ENCODE results near the gene TUB. TPM values are rescaled to one million over a fixed set of nuclear protein-coding genes. Genes with fewer than 3 reads are reported as not detected.

TUB gene
- polyA plus RNA-seq, 1 donor (not counting 4 experiments of a cell fraction or from before 2014, with no cell fraction given), result 0.84 TPM

- Histone ChIP-seq H3K4me3 (ENCODE audit: control insufficient read depth in 2 of 3, extremely low read depth in 1 of 3, insufficient read depth in 2 of 3, low read depth in 1 of 3, low read length in 3 of 3) (no peak overlapping the region), H3K9me3 (ENCODE audit: control insufficient read depth, low read depth, low read length) (no peaks in the 10 kb centered on the region), H2AFZ (ENCODE audit: control insufficient read depth, low read length) (no peak overlapping the region), H3K4me2 (ENCODE audit: control insufficient read depth, extremely low read depth, insufficient read depth, low read depth, low read length) (no peak overlapping the region), H3K79me2 (ENCODE audit: control insufficient read depth, insufficient read depth, low read length) (no peaks in the 10 kb centered on the region), H3K9ac (ENCODE audit: control insufficient read depth, extremely low read depth, insufficient read depth, low read length) (no peak overlapping the region), H3K27me3 (ENCODE audit: control insufficient read depth, extremely low read depth, insufficient read depth, low read length) (peaks cover 6% of the 10 kb centered on the region), H3K9me1 (ENCODE audit: control insufficient read depth, extremely low read depth, insufficient read depth, low read length) (no peaks in the 10 kb centered on the region), H3K4me1 (ENCODE audit: control insufficient read depth, extremely low read depth, insufficient read depth, low read length) (no peaks in the 10 kb centered on the region), H4K20me1 (ENCODE audit: control insufficient read depth, extremely low read depth, insufficient read depth, low read length) (no peaks in the 10 kb centered on the region), H3K36me3 (ENCODE audit: control insufficient read depth in 2 of 2, extremely low read depth in 1 of 2, insufficient read depth in 2 of 2, low read length in 2 of 2) (no peaks in the 10 kb centered on the region), H3K27ac (ENCODE audit: control insufficient read depth, insufficient read depth, low read length) (no peak overlapping the region)
- FAIRE-seq, result no peak
- no peak for DNase-seq (ENCODE audit: low read depth, low spot score)
- no peak for TF ChIP-seq EZH2 (IDR thresholded peaks at IDR 0.05; ENCODE audit: low read length)
- dilution Hi-C loops (cut with MboI; ENCODE audit: extremely low pct_ligation_motif_present, low sequenced_read_pairs), result no loop called here
Observed at GRCh38 chr11:8040921-8041285, 40.1 kb upstream of the TUB start.

GRCh38 chr11:8041576-8041975, 39.4 kb upstream of the TUB start:
- no peaks in the 10 kb centered on the region for H3K9me1 ChIP-seq (ENCODE audit: control insufficient read depth, extremely low read depth, insufficient read depth, low read length)
- H3K27me3 ChIP-seq (ENCODE audit: control insufficient read depth, extremely low read depth, insufficient read depth, low read length), result peaks cover 6% of the 10 kb centered on the region
- DNase-seq (ENCODE audit: low read depth, low spot score) (no peak), FAIRE-seq (no peak)
- H4K20me1 ChIP-seq (ENCODE audit: control insufficient read depth, extremely low read depth, insufficient read depth, low read length), result no peaks in the 10 kb centered on the region
- no peak overlapping the region for H3K27ac ChIP-seq (ENCODE audit: control insufficient read depth, insufficient read depth, low read length)
- no peaks in the 10 kb centered on the region for H3K36me3 ChIP-seq (ENCODE audit: control insufficient read depth in 2 of 2, extremely low read depth in 1 of 2, insufficient read depth in 2 of 2, low read length in 2 of 2)
- H2AFZ ChIP-seq (ENCODE audit: control insufficient read depth, low read length), result no peak overlapping the region
- no peak overlapping the region for H3K4me2 ChIP-seq (ENCODE audit: control insufficient read depth, extremely low read depth, insufficient read depth, low read depth, low read length)
- dilution Hi-C loops (cut with MboI; ENCODE audit: extremely low pct_ligation_motif_present, low sequenced_read_pairs), result no loop called here
- no peaks in the 10 kb centered on the region for H3K4me1 ChIP-seq (ENCODE audit: control insufficient read depth, extremely low read depth, insufficient read depth, low read length)
- H3K4me3 ChIP-seq (ENCODE audit: control insufficient read depth in 2 of 3, extremely low read depth in 1 of 3, insufficient read depth in 2 of 3, low read depth in 1 of 3, low read length in 3 of 3), result no peak overlapping the region
- TF ChIP-seq EZH2 (IDR thresholded peaks at IDR 0.05; ENCODE audit: low read length) (no peak), CTCF (optimal IDR thresholded peaks at IDR 0.05 in 1 of 3, IDR thresholded peaks at IDR 0.05 in 1 of 3, conservative IDR thresholded peaks at IDR 0.05 in 1 of 3; ENCODE audit: extremely low read depth in 1 of 3, insufficient read depth in 2 of 3, low read length in 3 of 3) (no peak)
- no peaks in the 10 kb centered on the region for H3K79me2 ChIP-seq (ENCODE audit: control insufficient read depth, insufficient read depth, low read length)
- no peak overlapping the region for H3K9ac ChIP-seq (ENCODE audit: control insufficient read depth, extremely low read depth, insufficient read depth, low read length)
- H3K9me3 ChIP-seq (ENCODE audit: control insufficient read depth, low read depth, low read length), result no peaks in the 10 kb centered on the region

- Histone ChIP-seq H3K27ac (ENCODE audit: control insufficient read depth, insufficient read depth, low read length) (no peak overlapping the region), H3K36me3 (ENCODE audit: control insufficient read depth in 2 of 2, extremely low read depth in 1 of 2, insufficient read depth in 2 of 2, low read length in 2 of 2) (no peaks in the 10 kb centered on the region), H2AFZ (ENCODE audit: control insufficient read depth, low read length) (no peak overlapping the region), H3K9me3 (ENCODE audit: control insufficient read depth, low read depth, low read length) (no peaks in the 10 kb centered on the region), H3K9me1 (ENCODE audit: control insufficient read depth, extremely low read depth, insufficient read depth, low read length) (no peaks in the 10 kb centered on the region), H4K20me1 (ENCODE audit: control insufficient read depth, extremely low read depth, insufficient read depth, low read length) (no peaks in the 10 kb centered on the region), H3K9ac (ENCODE audit: control insufficient read depth, extremely low read depth, insufficient read depth, low read length) (no peak overlapping the region), H3K4me1 (ENCODE audit: control insufficient read depth, extremely low read depth, insufficient read depth, low read length) (no peaks in the 10 kb centered on the region), H3K4me3 (ENCODE audit: control insufficient read depth in 2 of 3, extremely low read depth in 1 of 3, insufficient read depth in 2 of 3, low read depth in 1 of 3, low read length in 3 of 3) (no peak overlapping the region), H3K27me3 (ENCODE audit: control insufficient read depth, extremely low read depth, insufficient read depth, low read length) (peaks cover 3% of the 10 kb centered on the region), H3K79me2 (ENCODE audit: control insufficient read depth, insufficient read depth, low read length) (no peaks in the 10 kb centered on the region), H3K4me2 (ENCODE audit: control insufficient read depth, extremely low read depth, insufficient read depth, low read depth, low read length) (no peak overlapping the region)
- TF ChIP-seq CTCF (optimal IDR thresholded peaks at IDR 0.05 in 1 of 3, IDR thresholded peaks at IDR 0.05 in 1 of 3, conservative IDR thresholded peaks at IDR 0.05 in 1 of 3; ENCODE audit: extremely low read depth in 1 of 3, insufficient read depth in 2 of 3, low read length in 3 of 3) (no peak), EZH2 (IDR thresholded peaks at IDR 0.05; ENCODE audit: low read length) (no peak)
- DNase-seq (ENCODE audit: low read depth, low spot score) (no peak), FAIRE-seq (no peak)
- dilution Hi-C loops (cut with MboI; ENCODE audit: extremely low pct_ligation_motif_present, low sequenced_read_pairs), result no loop called here
Observed at GRCh38 chr11:8043756-8044155, 37.3 kb upstream of the TUB start.

Data from keratinocyte (primary cell).